ENCODE results near the gene TLE4.
A peak's percentile ranks its signal among the peaks of the same experiment; 100 is the strongest.

Gene TLE4

GRCh38 chr9:79572032-79572607, 355 bp downstream of the TLE4 start:
- DNase-seq (ENCODE audit: low spot score) = no peak

- peak; percentile 54 for DNase-seq (ENCODE audit: low spot score)
Observed at GRCh38 chr9:79572608-79573411, 1.0 kb downstream of the TLE4 start.

GRCh38 chr9:79573412-79573923, 1.7 kb downstream of the TLE4 start:
- DNase-seq (ENCODE audit: low spot score) = no peak

- no peak for DNase-seq (ENCODE audit: low spot score)
Observed at GRCh38 chr9:79574136-79574535, 2.4 kb downstream of the TLE4 start.

- DNase-seq (ENCODE audit: low spot score) = no peak
Observed at GRCh38 chr9:79574781-79575180, 3.0 kb downstream of the TLE4 start.

- DNase-seq (ENCODE audit: low spot score) = no peak
Observed at GRCh38 chr9:79575547-79575946, 3.8 kb downstream of the TLE4 start.

- no peak for DNase-seq (ENCODE audit: low spot score)
Observed at GRCh38 chr9:79577969-79578723, 6.4 kb downstream of the TLE4 start.

- DNase-seq (ENCODE audit: low spot score) = no peak
Observed at GRCh38 chr9:79578891-79579290, 7.1 kb downstream of the TLE4 start.

- DNase-seq (ENCODE audit: low spot score) = no peak
Observed at GRCh38 chr9:79579624-79580023, 7.9 kb downstream of the TLE4 start.

GRCh38 chr9:79580055-79580454, 8.3 kb downstream of the TLE4 start:
- DNase-seq (ENCODE audit: low spot score) = no peak

GRCh38 chr9:79581388-79581787, 9.6 kb downstream of the TLE4 start:
- peak; percentile 27 for DNase-seq (ENCODE audit: low spot score)

GRCh38 chr9:79581794-79582193, 10.0 kb downstream of the TLE4 start:
- peak; percentile 68 for DNase-seq (ENCODE audit: low spot score)

GRCh38 chr9:79583952-79584654, 12.3 kb downstream of the TLE4 start:
- peak; percentile 35 for DNase-seq (ENCODE audit: low spot score)

- DNase-seq (ENCODE audit: low spot score) = no peak
Observed at GRCh38 chr9:79584655-79584982, 12.9 kb downstream of the TLE4 start.

- DNase-seq (ENCODE audit: low spot score) = no peak
Observed at GRCh38 chr9:79588488-79589223, 16.9 kb downstream of the TLE4 start.

GRCh38 chr9:79591458-79591857, 19.7 kb downstream of the TLE4 start:
- DNase-seq (ENCODE audit: low spot score) = no peak

GRCh38 chr9:79592726-79593493, 21.1 kb downstream of the TLE4 start:
- DNase-seq (ENCODE audit: low spot score) = peak; percentile 44

- DNase-seq (ENCODE audit: low spot score) = no peak
Observed at GRCh38 chr9:79598562-79599345, 27.0 kb downstream of the TLE4 start.

GRCh38 chr9:79600466-79600865, 28.7 kb downstream of the TLE4 start:
- DNase-seq (ENCODE audit: low spot score) = no peak
